ENCODE results near the gene KATNAL2.

The KATNAL2 gene

GRCh38 chr18:47036298-47036874, 119.0 kb downstream of the KATNAL2 start:
- no peak for DNase-seq

DNA sequence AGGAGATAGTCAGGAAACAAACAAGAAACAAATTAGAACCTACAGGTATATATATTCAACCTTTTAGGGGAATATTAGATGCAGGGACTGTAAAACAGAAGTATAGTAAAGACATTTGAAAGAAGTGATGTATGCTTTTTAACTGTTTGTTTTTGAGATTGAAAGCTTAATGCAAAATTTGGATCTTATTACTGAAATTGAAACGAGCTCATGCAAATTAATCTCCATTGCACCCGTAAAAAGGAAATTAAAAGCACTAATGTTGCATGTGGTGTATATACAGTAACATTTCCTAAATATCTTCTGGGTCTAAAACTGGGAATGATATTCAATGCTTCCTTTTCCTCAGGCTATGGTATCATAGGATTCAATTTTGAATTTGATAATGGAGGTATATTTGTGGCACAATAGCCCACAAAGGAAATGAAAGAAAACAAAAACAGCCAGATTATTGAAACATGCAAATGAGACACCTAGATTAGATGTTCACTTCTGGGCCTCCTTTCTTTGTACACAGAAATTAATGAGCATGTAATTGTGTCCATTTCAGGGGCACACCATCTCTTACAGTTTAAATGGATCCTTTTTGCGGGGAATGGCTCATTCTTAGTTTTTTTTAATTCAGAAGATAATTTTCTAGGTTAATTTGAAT, 119.7 kb downstream of the KATNAL2 start:
- DNase-seq: no peak

DNA sequence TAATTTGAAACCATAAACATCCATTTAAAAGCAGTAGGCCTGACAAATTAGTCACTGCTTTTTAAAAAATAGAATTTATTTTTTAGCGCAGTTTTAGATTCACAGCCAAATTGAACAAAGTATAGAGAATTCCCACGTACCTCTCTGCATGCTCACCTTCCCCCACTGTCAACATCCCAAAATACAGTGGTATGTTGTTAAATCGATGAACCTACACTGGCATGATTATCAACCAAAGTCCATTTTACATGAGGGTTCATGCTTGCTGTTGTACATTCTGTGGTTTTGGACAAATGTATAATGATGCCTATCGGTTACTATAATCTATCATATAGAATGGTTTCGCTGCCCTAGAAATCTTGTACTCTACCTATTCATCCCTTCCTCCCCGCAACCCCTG, 123.6 kb downstream of the KATNAL2 start:
- no peak for DNase-seq

DNA sequence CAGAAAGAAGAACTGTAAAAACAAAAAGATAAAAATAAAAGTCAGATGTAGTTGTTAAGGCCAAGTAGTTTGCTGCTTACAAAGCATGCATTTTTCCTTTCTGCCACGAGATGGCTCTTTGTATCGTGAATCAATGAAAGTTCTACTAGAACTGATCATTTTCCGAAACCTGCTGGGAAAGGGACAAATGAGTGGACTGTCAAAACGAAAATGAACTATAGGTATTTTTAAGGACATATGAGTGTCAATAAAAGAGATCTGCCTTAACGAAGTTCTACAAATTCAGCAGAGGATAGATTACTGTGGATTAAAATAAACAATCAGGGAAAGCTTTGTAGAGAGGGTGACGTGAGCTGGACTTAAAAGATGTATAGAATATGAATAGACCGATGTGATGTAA, 133.1 kb downstream of the KATNAL2 start:
- peak; percentile 10 for DNase-seq

GRCh38 chr18:47054369-47054768, 137.0 kb downstream of the KATNAL2 start:
- DNase-seq: no peak

DNA sequence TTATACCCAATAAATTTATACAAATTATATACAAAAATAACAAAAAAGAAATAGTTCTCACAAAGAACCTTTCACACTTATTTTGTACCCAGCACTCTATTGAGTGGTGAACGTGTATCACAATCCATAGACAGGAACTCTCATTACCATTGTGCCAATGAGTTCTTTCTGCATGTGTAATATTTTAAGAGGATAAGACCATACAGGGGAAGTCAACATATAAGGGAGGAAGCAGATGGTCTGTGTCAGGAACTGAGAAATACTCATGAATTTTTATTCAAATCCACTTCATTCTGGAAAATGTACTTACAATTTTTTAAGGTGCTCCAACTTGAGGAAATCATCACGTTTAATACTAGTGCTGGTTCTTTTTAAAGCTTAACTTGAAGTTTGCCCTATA, 145.1 kb downstream of the KATNAL2 start:
- no peak for DNase-seq

- no peak for DNase-seq
Observed at GRCh38 chr18:47063096-47063495, 145.7 kb downstream of the KATNAL2 start.

GRCh38 chr18:47067648-47068047, 150.2 kb downstream of the KATNAL2 start:
- DNase-seq: no peak

DNA sequence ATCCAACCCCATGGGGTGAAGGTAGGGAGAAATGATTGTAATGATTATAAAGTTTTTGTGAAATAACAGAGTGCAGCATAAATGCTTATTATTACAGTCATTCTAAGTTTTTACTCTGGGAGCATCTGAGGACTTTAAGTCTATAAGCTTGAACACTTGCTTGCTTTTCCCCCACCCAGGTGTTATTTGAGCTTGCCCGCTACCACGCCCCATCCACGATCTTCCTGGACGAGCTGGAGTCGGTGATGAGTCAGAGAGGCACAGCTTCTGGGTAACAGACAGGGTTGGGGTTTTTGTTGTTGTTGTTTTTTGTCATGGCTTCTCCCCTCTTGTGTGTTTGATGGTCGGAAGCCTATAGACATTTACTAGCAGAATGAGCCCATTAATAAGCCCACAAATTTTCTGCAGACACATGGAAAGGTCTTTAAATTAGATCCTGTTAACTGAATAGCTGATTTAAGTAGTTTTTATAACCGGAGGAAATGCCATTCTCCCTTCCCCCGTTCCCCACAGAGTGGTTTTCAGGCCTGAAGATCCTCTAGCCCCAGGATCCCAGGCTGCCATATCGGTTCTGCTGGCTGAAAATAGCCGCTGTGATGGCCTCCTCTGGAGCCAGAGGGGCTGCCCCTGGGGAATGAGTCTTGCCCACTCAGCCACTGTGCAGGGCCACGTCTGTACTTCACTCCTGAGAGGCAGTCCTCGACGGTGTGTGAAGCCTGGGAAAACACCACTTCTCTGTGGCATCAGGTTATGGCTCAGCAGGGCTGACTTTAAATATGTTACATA, 157.9 kb downstream of the KATNAL2 start:
- no peak for DNase-seq

GRCh38 chr18:47077111-47077510, 159.7 kb downstream of the KATNAL2 start:
- DNase-seq: no peak

GRCh38 chr18:47080872-47081271, 163.5 kb downstream of the KATNAL2 start:
- DNase-seq: no peak

DNA sequence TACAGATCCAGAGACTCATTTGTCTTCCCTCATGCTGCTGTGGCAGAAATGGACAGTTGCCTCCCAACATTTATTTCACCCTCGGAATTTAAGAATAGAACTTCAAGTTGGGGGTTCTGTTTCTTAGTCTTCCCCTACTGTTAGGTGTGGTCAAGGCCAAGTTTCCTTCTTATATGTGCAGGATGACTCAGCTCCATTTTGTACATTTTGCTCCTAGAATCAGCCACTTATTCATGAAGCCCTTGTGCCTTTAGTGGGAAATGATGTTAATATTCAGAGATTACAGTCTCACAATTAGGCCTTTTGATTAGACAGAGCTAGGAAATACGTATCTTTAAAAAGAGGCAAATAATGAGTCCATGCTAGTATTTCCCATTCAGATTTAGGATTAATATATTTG, 164.2 kb downstream of the KATNAL2 start:
- DNase-seq: no peak

- DNase-seq: no peak
Observed at GRCh38 chr18:47087676-47088075, 170.3 kb downstream of the KATNAL2 start.

DNA sequence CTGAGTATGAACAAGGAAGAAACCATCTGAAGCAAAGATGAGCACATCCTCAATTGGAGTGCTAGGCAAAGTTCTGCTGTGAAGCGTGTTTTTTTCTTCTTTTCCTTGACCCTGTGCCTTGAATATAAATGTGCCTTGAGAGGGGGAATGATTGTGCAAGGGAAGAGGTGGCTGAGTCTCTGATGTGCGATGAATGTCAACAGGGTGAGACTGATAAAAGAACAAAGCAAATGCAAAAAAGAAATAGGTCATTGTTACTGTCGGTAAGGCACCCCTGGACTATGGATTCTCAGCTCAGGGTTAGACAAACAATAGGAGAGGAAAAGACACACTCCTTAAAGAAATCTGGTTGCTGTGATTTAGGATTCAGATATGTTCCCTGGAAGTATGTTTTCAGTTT, 178.4 kb downstream of the KATNAL2 start:
- no peak for DNase-seq

DNA sequence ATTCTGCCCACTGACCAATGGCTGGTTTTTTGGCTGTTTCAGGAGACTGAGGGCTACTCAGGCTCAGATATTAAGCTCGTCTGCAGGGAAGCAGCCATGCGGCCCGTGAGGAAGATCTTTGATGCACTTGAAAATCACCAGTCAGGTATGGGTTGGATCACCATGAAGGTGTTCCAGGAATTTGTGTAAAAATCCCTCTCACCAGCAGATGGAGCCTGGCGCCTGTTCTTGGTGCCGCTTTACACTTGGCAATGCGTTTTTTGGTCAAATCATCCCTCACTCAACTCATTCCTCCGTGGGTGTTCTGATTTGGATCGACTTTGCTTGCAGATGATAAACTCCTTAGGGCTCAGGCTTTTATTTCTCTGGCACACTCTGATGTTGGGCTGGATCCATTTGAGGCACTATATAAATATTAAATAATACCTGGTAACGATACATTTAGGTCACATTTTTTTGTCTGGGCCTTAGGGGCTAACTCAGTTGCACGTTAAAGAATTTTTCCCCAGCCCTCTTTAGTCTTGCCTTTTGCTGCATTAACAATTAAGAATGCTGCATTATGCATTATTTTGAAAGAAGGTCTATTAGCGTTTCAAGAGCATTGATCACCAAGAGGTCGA, 182.9 kb downstream of the KATNAL2 start:
- peak; percentile 69 for DNase-seq

DNA sequence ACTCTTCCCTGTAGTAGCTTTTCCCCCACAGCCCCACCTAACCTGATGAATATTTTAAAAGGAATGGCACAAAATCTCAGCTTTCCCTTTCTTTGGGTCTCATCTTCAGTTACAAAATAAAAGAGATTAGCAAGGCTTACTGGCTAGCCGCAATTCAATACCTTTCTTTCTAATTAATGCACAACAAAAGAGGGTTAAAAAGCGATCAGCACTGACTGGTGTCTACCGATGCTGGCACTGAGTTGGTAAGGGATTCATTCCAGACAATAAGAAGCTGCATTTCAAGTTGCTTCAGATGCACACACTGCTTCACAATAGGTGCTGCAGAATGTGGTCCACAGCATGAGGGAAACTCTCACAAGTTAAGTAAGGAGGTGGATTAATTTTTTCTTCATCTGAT, 191.0 kb downstream of the KATNAL2 start:
- no peak for DNase-seq

DNA sequence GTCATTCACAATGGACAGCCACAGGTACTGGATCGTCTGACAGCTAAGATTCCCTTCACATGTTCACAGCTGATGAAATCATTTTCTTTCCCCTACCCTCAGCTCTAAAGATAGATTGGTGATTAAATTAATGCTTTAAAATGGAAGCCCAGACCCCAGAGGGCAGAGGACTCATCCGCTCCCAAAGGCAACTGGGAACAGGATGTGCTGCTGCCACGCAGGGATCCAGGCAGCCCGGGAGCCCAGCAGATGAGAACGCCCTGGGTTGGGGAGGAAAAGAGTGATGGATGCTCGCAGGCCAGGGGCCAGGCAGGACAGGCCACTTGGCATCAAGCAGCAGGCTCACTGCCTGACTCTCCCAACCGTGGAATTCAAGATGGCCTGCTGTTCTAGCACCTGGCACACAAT, 191.6 kb downstream of the KATNAL2 start:
- DNase-seq: no peak

DNA sequence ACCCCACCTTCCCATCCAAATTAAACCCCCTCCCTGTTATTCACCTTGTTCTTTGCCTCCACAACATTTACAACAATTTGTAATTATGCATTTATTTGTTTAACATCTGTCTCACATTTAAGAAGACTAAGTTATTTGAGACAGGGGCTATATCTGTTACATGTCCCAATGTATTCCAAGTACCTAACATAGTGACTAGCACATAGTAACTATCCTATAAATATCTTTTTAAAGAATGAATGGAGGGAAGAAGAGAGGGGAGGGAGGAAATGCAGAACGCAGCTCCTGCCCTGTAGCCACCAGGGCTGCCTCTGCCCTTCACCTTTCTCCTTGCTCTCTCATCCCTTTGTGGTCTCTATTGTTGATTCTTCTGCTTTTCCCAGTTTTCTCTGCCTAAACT, 192.3 kb downstream of the KATNAL2 start:
- DNase-seq: no peak

- no peak for DNase-seq
Observed at GRCh38 chr18:47110492-47111274, 193.3 kb downstream of the KATNAL2 start.

GRCh38 chr18:47113796-47114540, 196.6 kb downstream of the KATNAL2 start:
- DNase-seq: no peak

- DNase-seq: no peak
Observed at GRCh38 chr18:47115205-47115604, 197.8 kb downstream of the KATNAL2 start.

DNA sequence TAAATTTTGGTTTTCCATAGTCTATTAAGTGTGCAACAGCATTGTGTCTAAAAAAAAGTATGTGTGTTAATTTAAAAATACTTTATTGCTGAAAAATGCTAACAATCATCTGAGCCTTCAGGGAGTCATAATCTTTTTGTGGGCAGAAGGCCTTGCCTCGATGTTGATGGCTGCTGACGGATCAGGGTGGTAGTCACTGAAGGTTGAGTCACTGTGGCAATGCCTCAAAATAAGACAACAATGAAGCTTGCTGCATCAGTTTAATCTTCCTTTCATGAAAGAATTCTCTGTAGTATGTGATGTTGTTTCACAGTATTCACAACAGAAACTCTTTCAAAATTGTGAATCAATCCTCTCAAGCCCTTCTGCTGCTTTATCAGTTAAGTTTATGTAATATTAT, 201.6 kb downstream of the KATNAL2 start:
- no peak for DNase-seq

Measured in stimulated activated CD4-positive, alpha-beta T cell treated with anti-CD3 and anti-CD28 coated beads, Interleukin-4, amount 100 ng/mL, for 24 hours (primary cell).